IPS-11a (cell line): Measurements from ENCODE around the gene ITPK1.
"Not testable (repeated sequence)": the region's sequence is repeated elsewhere in the genome, so short reads cannot be mapped to it uniquely, and the experiment has no call there.

Source experiments
- H3K4me3 ChIP-seq: one replicate; pipeline ENCODE4 v1.5.1; 2013; ENCODE audit warnings: low read depth, low read length, control low read depth

ITPK1 gene

GRCh38 chr14:93131257-93131820 is 15.6 kb upstream of the ITPK1 start:
- not testable (repeated sequence) for H3K4me3 ChIP-seq

DNA sequence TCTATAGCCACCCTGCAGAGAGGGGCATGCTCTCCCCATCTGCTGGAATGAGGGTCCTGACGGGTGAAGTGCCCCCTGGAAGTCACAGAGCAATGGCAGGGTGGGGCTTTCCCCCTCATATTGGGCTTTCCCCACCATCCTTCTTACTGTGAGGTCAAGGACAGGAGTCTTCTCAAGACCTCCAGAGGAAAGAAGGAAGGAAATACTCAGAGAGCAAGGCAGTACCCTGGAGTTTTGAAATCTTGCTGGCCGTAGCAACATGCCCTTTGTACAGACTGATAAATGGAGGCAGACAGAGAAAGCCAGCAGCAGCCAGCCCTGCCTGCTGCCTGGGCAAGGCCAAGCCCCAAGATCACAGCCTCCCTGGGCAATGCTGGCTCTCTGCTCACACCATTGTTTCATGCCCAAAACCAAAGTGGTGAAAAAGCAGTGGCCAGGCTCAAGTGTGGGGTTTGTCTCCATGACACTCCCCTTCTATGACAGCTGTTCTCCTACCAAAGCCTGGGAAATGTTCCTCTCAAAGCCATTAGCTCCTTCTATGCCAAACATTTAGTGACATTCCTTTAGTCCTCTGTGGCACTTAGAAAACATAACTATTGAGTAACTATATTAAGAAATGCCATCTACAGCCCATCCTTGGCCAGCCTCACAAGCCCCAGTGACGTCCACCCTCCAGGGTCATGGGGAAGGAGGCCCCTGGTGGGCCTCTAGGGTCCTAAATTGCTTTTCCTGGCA is 13.2 kb upstream of the ITPK1 start:
- H3K4me3 ChIP-seq: no peak overlapping the region

GRCh38 chr14:93126111-93126510 is 10.4 kb upstream of the ITPK1 start:
- no peak overlapping the region for H3K4me3 ChIP-seq

DNA sequence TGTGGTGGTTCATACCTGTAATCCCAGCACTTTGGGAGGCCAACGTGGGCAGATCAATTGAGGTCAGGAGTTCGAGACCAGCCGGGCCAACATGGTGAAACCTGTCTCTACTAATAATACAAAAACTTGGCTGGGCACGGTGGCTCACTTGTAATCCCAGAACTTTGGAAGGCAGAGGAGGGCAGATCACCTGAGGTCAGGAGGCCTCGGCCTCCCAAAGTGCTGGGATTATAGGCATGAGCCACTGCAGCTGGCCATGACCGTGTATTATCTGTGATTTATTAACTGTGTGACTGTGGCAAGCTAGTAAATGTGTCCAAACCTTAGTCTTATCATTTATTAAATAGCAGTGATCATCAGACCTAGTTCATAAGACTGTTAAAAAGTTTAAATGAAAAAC is 7.1 kb upstream of the ITPK1 start:
- H3K4me3 ChIP-seq: no peak overlapping the region

- no peak overlapping the region for H3K4me3 ChIP-seq
Observed at GRCh38 chr14:93121030-93121834, 5.5 kb upstream of the ITPK1 start.

DNA sequence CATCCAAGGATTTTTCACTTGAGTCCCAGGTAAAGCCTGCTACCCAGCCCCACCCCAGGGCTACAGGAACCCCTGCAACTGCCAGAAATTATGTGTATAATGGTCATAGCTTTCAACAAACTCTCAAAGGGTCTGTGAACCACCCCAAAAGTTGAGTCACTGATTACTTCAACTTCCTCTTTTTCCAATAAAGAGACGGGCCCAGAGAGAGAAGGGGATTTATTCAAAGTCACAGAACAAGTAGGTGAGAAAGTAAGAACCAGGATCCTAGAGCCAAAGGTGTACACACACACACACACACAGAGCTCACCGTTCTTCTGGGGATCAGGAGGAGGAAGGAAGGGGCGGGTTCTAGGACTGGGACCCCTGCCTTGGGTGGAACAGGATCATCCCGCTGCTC is 4.8 kb upstream of the ITPK1 start:
- H3K4me3 ChIP-seq: no peak overlapping the region

DNA sequence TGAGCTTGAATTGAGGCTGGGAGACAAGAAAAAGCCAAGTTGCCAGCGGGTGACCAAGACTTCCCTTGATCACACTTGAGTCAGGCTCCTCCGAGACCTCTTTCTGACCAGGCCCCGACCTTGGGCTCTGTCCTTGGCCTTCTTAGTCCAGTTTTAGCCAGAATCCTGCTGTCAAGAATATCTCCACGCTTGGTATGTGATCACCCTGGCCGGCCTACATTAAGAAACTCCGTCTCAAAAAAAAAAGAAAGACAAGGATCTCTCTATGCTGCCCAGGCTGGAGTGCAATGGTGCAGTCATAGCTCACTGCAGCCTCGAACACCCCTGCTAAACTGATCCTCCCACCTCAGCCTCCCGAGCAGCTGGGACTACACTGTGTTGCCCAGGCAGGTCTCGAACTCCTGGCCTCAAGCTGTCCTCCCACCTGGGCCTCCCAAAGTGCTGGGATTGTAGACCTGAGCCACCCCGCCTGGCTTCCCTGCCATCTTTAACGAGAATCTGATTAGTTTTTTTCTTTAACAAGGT is 1.0 kb upstream of the ITPK1 start:
- no peak overlapping the region for H3K4me3 ChIP-seq

- H3K4me3 ChIP-seq: peak overlapping the region; percentile 78
Observed at GRCh38 chr14:93115069-93115820, 480 bp downstream of the ITPK1 start.

GRCh38 chr14:93114713-93115068 is 1.0 kb downstream of the ITPK1 start:
- H3K4me3 ChIP-seq: peak overlapping the region; percentile 78

DNA sequence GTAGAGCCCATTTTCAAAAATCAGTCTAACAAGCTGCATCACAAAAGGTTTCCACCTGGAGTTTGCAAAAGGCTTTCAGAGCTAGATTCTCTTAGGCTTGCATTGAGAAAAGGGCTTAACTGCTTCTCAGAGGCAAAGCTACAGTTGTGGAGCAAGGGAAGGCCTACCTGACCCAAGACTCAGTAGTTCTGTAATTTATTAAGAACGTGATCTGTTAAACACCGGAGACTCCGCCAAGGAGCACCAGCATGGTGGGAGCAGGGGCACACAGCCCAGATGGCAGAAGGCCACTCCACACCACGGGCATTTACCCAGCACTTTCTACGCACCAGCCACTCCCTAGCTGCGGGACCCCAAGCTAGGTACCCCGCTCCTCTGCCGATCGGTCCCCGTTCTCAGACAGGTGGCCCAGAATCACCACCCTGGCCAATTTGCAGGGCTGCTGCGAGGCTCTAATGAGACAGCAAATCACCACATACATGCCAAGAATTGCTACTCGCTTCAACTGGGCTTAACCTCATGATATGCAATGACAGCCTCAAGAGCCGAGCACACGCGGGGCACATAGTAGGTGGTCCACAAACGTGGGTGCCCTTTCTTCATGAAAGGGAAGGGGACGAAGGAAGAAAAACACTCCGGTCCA is 1.5 kb downstream of the ITPK1 start:
- peak overlapping the region; percentile 78 for H3K4me3 ChIP-seq

- H3K4me3 ChIP-seq: peak overlapping the region; percentile 78
Observed at GRCh38 chr14:93113678-93114067, 2.1 kb downstream of the ITPK1 start.

GRCh38 chr14:93112891-93113677 is 2.6 kb downstream of the ITPK1 start:
- peak overlapping the region; percentile 78 for H3K4me3 ChIP-seq

GRCh38 chr14:93111541-93111940 is 4.2 kb downstream of the ITPK1 start:
- not testable (repeated sequence) for H3K4me3 ChIP-seq

GRCh38 chr14:93110856-93111419 is 4.8 kb downstream of the ITPK1 start:
- no peak overlapping the region for H3K4me3 ChIP-seq

GRCh38 chr14:93109572-93110481 is 5.9 kb downstream of the ITPK1 start:
- H3K4me3 ChIP-seq: no peak overlapping the region

- H3K4me3 ChIP-seq: no peak overlapping the region
Observed at GRCh38 chr14:93108105-93108504, 7.6 kb downstream of the ITPK1 start.

DNA sequence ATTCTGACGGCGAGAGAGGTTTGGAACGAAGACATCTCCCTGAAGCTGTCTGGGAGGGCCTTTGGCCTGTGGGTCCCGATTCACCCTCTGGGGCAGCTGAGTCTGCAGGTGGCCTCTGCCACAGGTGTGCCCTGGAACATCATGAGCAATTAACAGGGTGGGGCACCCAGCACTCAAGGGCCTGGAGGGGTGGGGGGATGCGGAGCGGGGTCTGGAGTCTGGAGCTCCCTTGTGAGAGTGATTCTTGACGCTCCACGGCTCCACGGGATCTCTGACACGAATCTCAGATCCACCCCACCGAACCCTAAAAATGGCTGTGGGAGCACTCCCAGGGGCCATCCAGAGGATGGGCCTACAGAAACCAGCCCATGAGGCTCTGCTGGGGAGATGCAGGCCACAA is 8.3 kb downstream of the ITPK1 start:
- no peak overlapping the region for H3K4me3 ChIP-seq

DNA sequence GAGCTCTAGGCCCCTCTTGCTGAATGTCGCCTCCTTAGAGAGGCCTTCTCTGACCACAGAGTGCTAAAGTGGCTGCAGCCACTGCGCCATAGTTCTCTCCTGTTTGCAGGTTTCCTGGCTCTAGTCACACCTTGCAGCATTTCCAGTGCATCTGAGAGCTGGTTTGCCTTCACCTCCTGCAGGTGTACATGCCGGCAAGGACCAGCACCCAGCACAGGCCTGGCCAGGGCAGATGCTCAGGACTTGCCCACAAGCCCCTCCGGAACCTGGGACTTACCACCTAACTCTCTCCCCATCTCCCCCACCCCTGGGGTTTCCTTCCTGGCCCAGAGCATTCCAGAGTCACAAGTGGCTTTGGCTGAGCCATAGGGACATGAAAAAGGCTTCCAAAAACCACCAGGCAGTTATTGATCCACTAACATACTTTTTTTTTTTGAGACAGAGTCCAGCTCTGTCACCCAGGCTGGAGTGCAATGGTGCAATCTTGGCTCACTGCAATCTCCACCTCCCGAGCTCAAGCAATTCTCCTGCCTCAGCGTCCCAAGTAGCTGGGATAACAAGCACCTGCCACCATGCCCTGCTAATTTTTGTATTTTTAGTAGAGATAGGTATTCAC is 9.1 kb downstream of the ITPK1 start:
- no peak overlapping the region for H3K4me3 ChIP-seq
